HG03571 (cell line): Measurements from ENCODE around the gene ABHD17C.

ENCODE experiments used
- ATAC-seq: cut with Tn5 transposase; IDR thresholded peaks from one replicate; pipeline ENCODE4 v1.9.1; 2021; ENCODE audit not compliant: unreplicated experiment

ABHD17C gene

GRCh38 chr15:80785335-80785734 lies 90.2 kb downstream of the ABHD17C start:
- ATAC-seq, result no peak

- ATAC-seq, result no peak
These were observed 90.8 kb downstream of the ABHD17C start for GRCh38 chr15:80785811-80786354.

- no peak for ATAC-seq
These were observed 92.2 kb downstream of the ABHD17C start for GRCh38 chr15:80787316-80787715.

GRCh38 chr15:80788536-80788935 lies 93.4 kb downstream of the ABHD17C start:
- no peak for ATAC-seq

- no peak for ATAC-seq
These were observed 94.2 kb downstream of the ABHD17C start for GRCh38 chr15:80789296-80789695.

- ATAC-seq, result no peak
These were observed 94.7 kb downstream of the ABHD17C start for GRCh38 chr15:80789796-80790195.

- no peak for ATAC-seq
These were observed 95.1 kb downstream of the ABHD17C start for GRCh38 chr15:80790236-80790635.

GRCh38 chr15:80791004-80791403 lies 95.9 kb downstream of the ABHD17C start:
- ATAC-seq, result no peak

GRCh38 chr15:80796407-80796806 lies 101.3 kb downstream of the ABHD17C start:
- no peak for ATAC-seq

GRCh38 chr15:80798911-80799310 lies 103.8 kb downstream of the ABHD17C start:
- ATAC-seq, result no peak

GRCh38 chr15:80800067-80800466 lies 105.0 kb downstream of the ABHD17C start:
- ATAC-seq, result no peak

GRCh38 chr15:80801891-80802680 lies 107.0 kb downstream of the ABHD17C start:
- no peak for ATAC-seq

GRCh38 chr15:80803580-80804525 lies 108.7 kb downstream of the ABHD17C start:
- no peak for ATAC-seq

- ATAC-seq, result no peak
These were observed 109.9 kb downstream of the ABHD17C start for GRCh38 chr15:80804970-80805495.
